ENCODE measurements around the gene TXNIP.

DNA sequence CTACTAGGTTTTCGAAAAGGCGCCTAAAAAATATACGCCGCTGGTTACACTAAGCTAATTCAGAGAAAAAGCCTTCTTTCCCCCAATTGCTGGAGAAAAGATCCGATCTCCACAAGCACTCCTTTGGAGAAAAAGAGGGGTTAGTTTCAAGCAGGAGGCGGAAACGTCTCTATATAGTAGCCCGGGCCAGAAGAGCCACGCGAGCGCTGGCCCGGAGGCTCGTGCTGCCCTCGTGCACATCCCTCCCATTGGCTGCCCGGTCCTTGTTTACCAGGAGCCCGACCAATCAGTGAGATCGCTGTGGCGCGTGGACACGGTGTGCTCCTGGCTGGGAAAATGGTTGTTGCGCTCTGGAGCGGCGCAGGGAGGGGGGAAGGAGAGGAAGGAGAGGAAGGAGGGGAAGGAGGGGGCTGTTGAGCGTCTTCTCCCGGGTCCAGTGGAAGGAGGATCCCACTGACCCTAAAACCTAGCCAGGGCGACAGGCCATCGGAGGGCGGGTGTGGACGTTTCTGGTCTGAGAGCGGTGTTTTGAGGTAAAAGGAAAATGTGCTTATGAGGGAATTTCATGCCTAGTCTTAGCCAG lies at the start of gene TXNIP:
- TF ChIP-seq, protein P1, sequence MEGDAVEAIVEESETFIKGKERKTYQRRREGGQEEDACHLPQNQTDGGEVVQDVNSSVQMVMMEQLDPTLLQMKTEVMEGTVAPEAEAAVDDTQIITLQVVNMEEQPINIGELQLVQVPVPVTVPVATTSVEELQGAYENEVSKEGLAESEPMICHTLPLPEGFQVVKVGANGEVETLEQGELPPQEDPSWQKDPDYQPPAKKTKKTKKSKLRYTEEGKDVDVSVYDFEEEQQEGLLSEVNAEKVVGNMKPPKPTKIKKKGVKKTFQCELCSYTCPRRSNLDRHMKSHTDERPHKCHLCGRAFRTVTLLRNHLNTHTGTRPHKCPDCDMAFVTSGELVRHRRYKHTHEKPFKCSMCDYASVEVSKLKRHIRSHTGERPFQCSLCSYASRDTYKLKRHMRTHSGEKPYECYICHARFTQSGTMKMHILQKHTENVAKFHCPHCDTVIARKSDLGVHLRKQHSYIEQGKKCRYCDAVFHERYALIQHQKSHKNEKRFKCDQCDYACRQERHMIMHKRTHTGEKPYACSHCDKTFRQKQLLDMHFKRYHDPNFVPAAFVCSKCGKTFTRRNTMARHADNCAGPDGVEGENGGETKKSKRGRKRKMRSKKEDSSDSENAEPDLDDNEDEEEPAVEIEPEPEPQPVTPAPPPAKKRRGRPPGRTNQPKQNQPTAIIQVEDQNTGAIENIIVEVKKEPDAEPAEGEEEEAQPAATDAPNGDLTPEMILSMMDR (IDR thresholded peaks at IDR 0.05) = no peak
- TF ChIP-seq ZFX (IDR thresholded peaks at IDR 0.05; ENCODE audit: borderline replicate concordance) = no peak

All from 22Rv1 (cell line).